Fibroblast of the aortic adventitia (primary cell): ENCODE measurements around the gene CRYBB2. TPM values are rescaled to one million over a fixed set of nuclear protein-coding genes. Genes with fewer than 3 reads are reported as not detected.

Experiments
- DNase-seq: peaks from one replicate; pipeline ENCODE4 v3.0.0-alpha.2; 2010; ENCODE audit warnings: low read depth
- H3K4me3 ChIP-seq: 2 replicates; pipeline ENCODE4 v1.5.1; 2011; ENCODE audit warnings: low read depth, mild to moderate bottlenecking, control low read depth, low read length, moderate library complexity
- CTCF ChIP-seq: IDR thresholded peaks from 2 replicates; pipeline ENCODE4 v1.5.1; 2011; ENCODE audit warnings: mild to moderate bottlenecking, low read length, control low read depth, inconsistent platforms; ENCODE audit not compliant: insufficient read depth
- total RNA-seq: library from RNA; depleted of rRNA; stranded (reverse); fragments of >200 nt; gene quantifications from 2 replicates; pipeline ENCODE4 v1.2.3, GENCODE V29; 2012; ENCODE audit warnings: low replicate concordance

Gene CRYBB2
- total RNA-seq, 1 donor: not detected

- no peak for DNase-seq
- TF ChIP-seq CTCF: no peak
- H3K4me3 ChIP-seq: no peak overlapping the region
Measured at GRCh38 chr22:25186140-25186539, 33.3 kb upstream of the CRYBB2 start.

GRCh38 chr22:25187469-25187868 is 32.0 kb upstream of the CRYBB2 start:
- H3K4me3 ChIP-seq: no peak overlapping the region
- no peak for TF ChIP-seq CTCF
- DNase-seq: no peak

GRCh38 chr22:25192406-25192805 is 27.0 kb upstream of the CRYBB2 start:
- no peak overlapping the region for H3K4me3 ChIP-seq
- TF ChIP-seq CTCF: no peak
- no peak for DNase-seq

GRCh38 chr22:25193130-25193529 is 26.3 kb upstream of the CRYBB2 start:
- TF ChIP-seq CTCF: no peak
- DNase-seq: no peak
- no peak overlapping the region for H3K4me3 ChIP-seq

GRCh38 chr22:25193548-25193947 is 25.9 kb upstream of the CRYBB2 start:
- no peak overlapping the region for H3K4me3 ChIP-seq
- DNase-seq: no peak
- TF ChIP-seq CTCF: no peak

- DNase-seq: no peak
- no peak for TF ChIP-seq CTCF
- no peak overlapping the region for H3K4me3 ChIP-seq
Measured at GRCh38 chr22:25196326-25196725, 23.1 kb upstream of the CRYBB2 start.

- no peak overlapping the region for H3K4me3 ChIP-seq
- DNase-seq: no peak
Measured at GRCh38 chr22:25197340-25197739, 22.1 kb upstream of the CRYBB2 start.

More at GRCh38 chr22:25197340-25197739, 22.1 kb upstream of the CRYBB2 start:
- no peak for TF ChIP-seq CTCF
